Osteocyte (in vitro differentiated cells): Measurements from ENCODE around the gene TPMT. TPM values are rescaled to one million over a fixed set of nuclear protein-coding genes. Genes with fewer than 3 reads are reported as not detected.

ENCODE experiments used
- DNase-seq: peaks from one replicate; pipeline ENCODE4 v3.0.0; 2021; ENCODE audit warnings: mixed read lengths; ENCODE audit not compliant: unreplicated experiment; ENCODE audit errors: extremely low spot score
- H3K27ac Mint-ChIP-seq: one replicate; pipeline ENCODE4 v1.8.0; 2021; ENCODE audit warnings: mild to moderate bottlenecking, mixed read lengths; ENCODE audit not compliant: unreplicated experiment
- H3K27me3 Mint-ChIP-seq: one replicate; pipeline ENCODE4 v1.8.0; 2021; ENCODE audit warnings: mixed read lengths; ENCODE audit not compliant: unreplicated experiment
- H3K36me3 Mint-ChIP-seq: one replicate; pipeline ENCODE4 v1.8.0; 2021; ENCODE audit warnings: mixed read lengths; ENCODE audit not compliant: unreplicated experiment
- H3K4me1 Mint-ChIP-seq: one replicate; pipeline ENCODE4 v1.8.0; 2021; ENCODE audit warnings: mixed read lengths; ENCODE audit not compliant: unreplicated experiment
- H3K4me3 Mint-ChIP-seq: one replicate; pipeline ENCODE4 v1.8.0; 2021; ENCODE audit warnings: mild to moderate bottlenecking, moderate library complexity, mixed read lengths; ENCODE audit not compliant: unreplicated experiment
- H3K9me3 Mint-ChIP-seq: one replicate; pipeline ENCODE4 v1.8.0; 2021; ENCODE audit warnings: mixed read lengths; ENCODE audit not compliant: unreplicated experiment
- total RNA-seq: library from RNA; stranded (reverse); gene quantifications from 2 replicates; pipeline ENCODE4 v1.2.1, GENCODE V29; 2021
- TF ChIP-seq, protein P1 (sequence below): fragments of 200-600 bp; sonication (generic); IDR thresholded peaks from 2 replicates; pipeline ENCODE4 v1.5.0; 2021; ENCODE audit warnings: antibody characterized with exemption, mild to moderate bottlenecking, moderate library complexity

Gene TPMT
- total RNA-seq, 1 donor from 2014 or later, result 5.1 TPM

GRCh38 chr6:18132346-18132745 lies 22.5 kb downstream of the TPMT start:
- Mint-ChIP-seq H3K27me3 (no peaks in the 10 kb centered on the region), H3K9me3 (no peaks in the 10 kb centered on the region), H3K27ac (no peak overlapping the region), H3K36me3 (peaks cover 10% of the 10 kb centered on the region), H3K4me3 (no peak overlapping the region), H3K4me1 (no peaks in the 10 kb centered on the region)
- TF ChIP-seq, protein P1, sequence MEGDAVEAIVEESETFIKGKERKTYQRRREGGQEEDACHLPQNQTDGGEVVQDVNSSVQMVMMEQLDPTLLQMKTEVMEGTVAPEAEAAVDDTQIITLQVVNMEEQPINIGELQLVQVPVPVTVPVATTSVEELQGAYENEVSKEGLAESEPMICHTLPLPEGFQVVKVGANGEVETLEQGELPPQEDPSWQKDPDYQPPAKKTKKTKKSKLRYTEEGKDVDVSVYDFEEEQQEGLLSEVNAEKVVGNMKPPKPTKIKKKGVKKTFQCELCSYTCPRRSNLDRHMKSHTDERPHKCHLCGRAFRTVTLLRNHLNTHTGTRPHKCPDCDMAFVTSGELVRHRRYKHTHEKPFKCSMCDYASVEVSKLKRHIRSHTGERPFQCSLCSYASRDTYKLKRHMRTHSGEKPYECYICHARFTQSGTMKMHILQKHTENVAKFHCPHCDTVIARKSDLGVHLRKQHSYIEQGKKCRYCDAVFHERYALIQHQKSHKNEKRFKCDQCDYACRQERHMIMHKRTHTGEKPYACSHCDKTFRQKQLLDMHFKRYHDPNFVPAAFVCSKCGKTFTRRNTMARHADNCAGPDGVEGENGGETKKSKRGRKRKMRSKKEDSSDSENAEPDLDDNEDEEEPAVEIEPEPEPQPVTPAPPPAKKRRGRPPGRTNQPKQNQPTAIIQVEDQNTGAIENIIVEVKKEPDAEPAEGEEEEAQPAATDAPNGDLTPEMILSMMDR, result no peak
- DNase-seq, result no peak

- H3K36me3 Mint-ChIP-seq, result no peaks in the 10 kb centered on the region
- no peaks in the 10 kb centered on the region for H3K9me3 Mint-ChIP-seq
- TF ChIP-seq, protein P1, result no peak
- no peaks in the 10 kb centered on the region for H3K27me3 Mint-ChIP-seq
- H3K4me3 Mint-ChIP-seq, result no peak overlapping the region
- no peak for DNase-seq
- peaks cover 13% of the 10 kb centered on the region for H3K4me1 Mint-ChIP-seq
- H3K27ac Mint-ChIP-seq, result no peak overlapping the region
Observed at GRCh38 chr6:18126121-18126520, 28.8 kb downstream of the TPMT start.

DNA sequence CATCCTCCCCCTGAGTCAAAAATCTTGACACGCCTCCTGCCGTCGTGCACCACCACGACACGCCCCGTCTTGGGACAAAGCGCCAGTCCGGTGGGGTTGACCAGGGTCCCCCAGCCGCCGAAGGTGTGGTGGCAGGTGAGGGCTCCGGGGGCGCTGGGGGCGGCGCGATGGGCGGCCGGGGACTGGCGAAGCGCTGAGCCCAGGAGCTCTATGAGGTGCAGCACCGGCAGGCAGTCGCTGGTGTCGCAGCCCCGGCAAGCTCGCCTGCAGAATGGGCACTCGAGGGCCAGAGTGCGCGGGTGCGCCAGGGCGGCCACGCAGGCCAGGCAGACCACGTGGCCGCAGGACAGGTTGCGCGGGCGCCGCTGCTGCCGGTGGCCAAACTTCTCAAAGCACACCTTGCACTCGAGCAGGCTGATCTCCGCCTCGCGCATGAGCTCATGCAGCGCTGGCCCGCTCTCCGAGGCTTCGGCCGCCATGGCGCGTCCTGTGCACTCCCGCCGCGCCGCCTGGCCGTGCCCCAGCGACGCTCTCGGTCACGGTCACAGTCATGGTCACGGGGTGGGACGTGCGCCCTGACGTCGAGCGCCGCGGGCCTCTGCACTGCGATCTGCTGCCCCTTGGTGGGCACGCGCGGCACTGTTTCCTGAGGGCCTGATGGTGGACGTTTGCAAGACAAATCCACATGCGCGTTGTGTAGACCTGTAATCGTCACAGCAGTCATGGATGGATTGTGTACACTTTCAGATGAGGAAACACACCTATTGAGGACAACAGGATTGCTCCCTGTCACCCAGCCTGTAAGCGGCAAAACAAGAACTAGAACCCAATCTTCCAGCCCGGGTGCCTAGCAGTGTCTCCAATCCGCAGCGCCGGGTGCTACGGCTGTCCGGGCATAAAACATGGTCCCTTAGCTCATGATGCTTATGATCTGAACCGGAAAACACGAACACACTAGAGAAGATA lies 32.5 kb downstream of the TPMT start, which contains the start of gene NHLRC1:
NHLRC1 (minus strand) TSS at position 550 of the 966 bp plus-strand sequence; CDS start at position 479, 71 bp downstream.
- peak within 1 kb of the TSS; percentile 75 for H3K4me3 Mint-ChIP-seq
- TF ChIP-seq, protein P1, result peak; percentile 96
- H3K4me1 Mint-ChIP-seq, result peaks cover 13% of the 10 kb centered on the region
- H3K27ac Mint-ChIP-seq, result peak within 1 kb of the TSS; percentile 40
- H3K36me3 Mint-ChIP-seq, result no peaks in the 10 kb centered on the region
- no peaks in the 10 kb centered on the region for H3K27me3 Mint-ChIP-seq
- peak; percentile 93 for DNase-seq
- no peaks in the 10 kb centered on the region for H3K9me3 Mint-ChIP-seq

GRCh38 chr6:18121580-18122127 lies 33.2 kb downstream of the TPMT start:
- no peaks in the 10 kb centered on the region for H3K27me3 Mint-ChIP-seq
- TF ChIP-seq, protein P1, result no peak
- DNase-seq, result no peak
- no peak overlapping the region for H3K27ac Mint-ChIP-seq
- peak overlapping the region; percentile 52 for H3K4me3 Mint-ChIP-seq
- H3K9me3 Mint-ChIP-seq, result no peaks in the 10 kb centered on the region
- peaks cover 13% of the 10 kb centered on the region for H3K4me1 Mint-ChIP-seq
- H3K36me3 Mint-ChIP-seq, result no peaks in the 10 kb centered on the region

- TF ChIP-seq, protein P1, result no peak
- Mint-ChIP-seq H3K27ac (no peak overlapping the region), H3K36me3 (no peaks in the 10 kb centered on the region), H3K4me3 (no peak overlapping the region), H3K27me3 (no peaks in the 10 kb centered on the region), H3K9me3 (no peaks in the 10 kb centered on the region), H3K4me1 (peaks cover 6% of the 10 kb centered on the region)
- DNase-seq, result no peak
Observed at GRCh38 chr6:18119236-18119635, 35.6 kb downstream of the TPMT start.
